Measurements from ENCODE around the gene TST.
A peak's percentile ranks its signal among the peaks of the same experiment; 100 is the strongest.

The TST gene

GRCh38 chr22:36988075-36988832 lies 31.0 kb downstream of the TST start:
- no peak for DNase-seq

GRCh38 chr22:36986242-36986821 lies 32.9 kb downstream of the TST start:
- no peak for DNase-seq

GRCh38 chr22:36985211-36985889 lies 33.9 kb downstream of the TST start:
- DNase-seq, result no peak

- DNase-seq, result no peak
These were observed 37.1 kb downstream of the TST start for GRCh38 chr22:36982136-36982535.

GRCh38 chr22:36981247-36981775 lies 37.9 kb downstream of the TST start:
- DNase-seq, result no peak

- no peak for DNase-seq
These were observed 40.0 kb downstream of the TST start for GRCh38 chr22:36979016-36979910.

GRCh38 chr22:36977947-36978660 lies 41.1 kb downstream of the TST start:
- DNase-seq, result peak in 55 of 56 donors; percentile 32 to 92 (median 77)

GRCh38 chr22:36977401-36977861 lies 41.8 kb downstream of the TST start:
- peak in 23 of 56 donors; percentile 2 to 66 (median 16) for DNase-seq

GRCh38 chr22:36976606-36977005 lies 42.6 kb downstream of the TST start:
- DNase-seq, result no peak

- no peak for DNase-seq
These were observed 47.7 kb downstream of the TST start for GRCh38 chr22:36971341-36972125.

- no peak for DNase-seq
These were observed 50.8 kb downstream of the TST start for GRCh38 chr22:36968249-36968964.

- DNase-seq, result no peak
These were observed 52.3 kb downstream of the TST start for GRCh38 chr22:36966851-36967540.

- no peak for DNase-seq
These were observed 53.6 kb downstream of the TST start for GRCh38 chr22:36965696-36966095.

GRCh38 chr22:36964106-36964505 lies 55.1 kb downstream of the TST start:
- no peak for DNase-seq

- DNase-seq, result no peak
These were observed 55.9 kb downstream of the TST start for GRCh38 chr22:36963302-36963701.

- DNase-seq, result no peak
These were observed 57.6 kb downstream of the TST start for GRCh38 chr22:36961626-36962025.
